SKM-1 treated with dmso at 0.1 percent for 144 hours (cell line): ENCODE data around the gene MARVELD1.

Experiments
- DNase-seq: peaks from one replicate; lab custom pipeline; 2025; ENCODE audit not compliant: unreplicated experiment; lab: John Stamatoyannopoulos, UW

MARVELD1 gene

DNA sequence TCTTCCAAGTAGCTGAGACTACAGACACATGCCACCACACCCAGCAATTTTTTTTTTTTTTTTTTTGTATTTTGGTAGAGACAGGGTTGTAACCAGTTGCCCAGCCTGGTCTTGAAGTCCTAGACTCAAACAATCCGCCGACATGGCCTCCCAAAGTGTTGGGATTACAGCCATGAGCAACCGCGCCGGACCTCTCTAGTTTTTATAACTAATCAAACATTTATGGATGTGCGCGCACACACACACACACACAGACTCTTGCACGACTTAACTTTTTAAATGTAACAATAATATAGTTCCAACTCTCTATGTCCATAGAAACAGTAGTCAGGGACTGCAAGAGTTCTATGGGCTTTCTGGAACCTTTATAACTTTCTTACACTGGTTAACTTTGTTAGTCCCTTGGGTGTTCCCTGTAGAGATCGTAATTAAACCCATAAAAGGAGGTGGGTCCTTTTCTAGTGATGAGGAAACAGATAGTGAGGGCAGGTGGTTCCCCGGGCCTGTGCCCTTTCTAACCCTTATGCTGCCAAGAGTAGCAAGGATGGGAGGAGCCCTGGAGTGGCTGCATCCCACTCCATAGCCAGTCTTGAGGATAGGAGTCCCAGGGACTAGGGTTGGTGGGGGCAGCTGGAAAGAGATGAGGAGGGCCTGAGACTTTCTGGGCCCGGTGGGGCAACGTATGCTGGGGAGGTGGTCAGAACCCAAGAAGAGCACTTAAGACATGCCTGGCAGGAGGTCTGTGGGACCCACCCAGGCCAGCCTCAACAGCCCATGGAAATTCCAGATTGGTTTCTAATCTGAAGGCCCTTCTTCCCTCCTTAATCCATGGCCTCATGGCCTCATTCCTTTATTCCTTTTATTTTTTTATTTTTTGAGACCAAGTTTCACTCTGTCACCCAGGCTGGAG is 8.6 kb downstream of the MARVELD1 start:
- DNase-seq = no peak

GRCh38 chr10:97723001-97723400 is 9.5 kb downstream of the MARVELD1 start:
- DNase-seq = no peak

DNA sequence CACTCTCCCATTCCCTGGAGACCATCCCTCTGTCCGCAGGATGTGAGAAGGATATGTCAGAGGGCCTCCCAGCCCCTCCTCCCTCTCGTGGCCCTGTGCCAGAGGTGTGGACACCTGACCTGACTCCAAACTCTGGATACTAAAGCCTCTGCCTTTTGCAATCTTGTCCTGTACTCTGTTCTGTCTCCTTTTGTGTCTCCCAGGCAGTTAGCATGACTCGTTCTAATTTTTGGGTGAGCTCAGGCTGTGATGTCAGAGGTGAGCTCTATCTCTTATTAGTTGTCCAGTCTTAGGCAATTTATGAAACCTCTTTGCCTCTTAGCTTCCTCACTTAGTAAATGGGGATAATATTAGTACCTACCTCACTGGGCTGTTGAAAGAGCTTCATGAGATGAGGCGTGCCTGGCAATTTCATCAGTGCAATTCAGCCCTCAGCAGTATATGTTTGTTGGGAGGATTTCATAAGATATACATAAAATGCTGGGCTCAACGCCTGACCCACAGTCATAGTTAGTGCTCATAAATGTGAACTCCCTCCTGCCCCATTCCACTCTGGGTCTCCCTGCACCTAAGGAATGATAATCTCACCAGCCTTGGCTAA is 10.9 kb downstream of the MARVELD1 start:
- DNase-seq = peak; percentile 68

GRCh38 chr10:97726636-97727178 is 13.2 kb downstream of the MARVELD1 start:
- no peak for DNase-seq

GRCh38 chr10:97729014-97729413 is 15.5 kb downstream of the MARVELD1 start:
- DNase-seq = peak; percentile 68

- DNase-seq = peak; percentile 78
These were observed 18.0 kb downstream of the MARVELD1 start for GRCh38 chr10:97731346-97732051.

GRCh38 chr10:97732052-97732359 is 18.5 kb downstream of the MARVELD1 start:
- DNase-seq = no peak

- DNase-seq = no peak
These were observed 19.7 kb downstream of the MARVELD1 start for GRCh38 chr10:97733256-97733655.

- no peak for DNase-seq
These were observed 20.5 kb downstream of the MARVELD1 start for GRCh38 chr10:97734021-97734420.

DNA sequence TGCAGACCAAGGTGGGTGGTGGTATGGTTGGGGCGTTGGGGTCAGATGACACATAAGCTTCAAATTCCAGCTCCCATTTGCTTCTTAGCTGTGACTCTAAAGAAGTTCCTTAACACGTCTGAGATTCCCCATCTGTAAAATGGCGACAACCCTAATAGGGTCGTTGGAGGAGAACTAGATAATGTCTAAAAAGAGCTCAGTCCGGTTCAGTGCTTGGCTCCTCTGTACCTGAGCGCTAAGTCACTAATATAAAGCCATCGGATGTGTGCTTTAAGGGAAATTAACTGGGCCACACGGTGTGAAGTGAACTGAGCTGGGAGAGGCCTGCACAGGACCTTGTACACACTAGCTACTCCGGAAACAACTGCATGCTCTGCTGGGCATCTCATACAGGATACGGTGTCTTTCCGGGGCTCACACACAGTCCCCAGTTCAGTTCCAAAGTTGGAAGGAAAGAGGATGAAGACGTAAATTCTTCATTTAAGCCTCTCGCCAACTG is 22.9 kb downstream of the MARVELD1 start:
- peak; percentile 46 for DNase-seq

DNA sequence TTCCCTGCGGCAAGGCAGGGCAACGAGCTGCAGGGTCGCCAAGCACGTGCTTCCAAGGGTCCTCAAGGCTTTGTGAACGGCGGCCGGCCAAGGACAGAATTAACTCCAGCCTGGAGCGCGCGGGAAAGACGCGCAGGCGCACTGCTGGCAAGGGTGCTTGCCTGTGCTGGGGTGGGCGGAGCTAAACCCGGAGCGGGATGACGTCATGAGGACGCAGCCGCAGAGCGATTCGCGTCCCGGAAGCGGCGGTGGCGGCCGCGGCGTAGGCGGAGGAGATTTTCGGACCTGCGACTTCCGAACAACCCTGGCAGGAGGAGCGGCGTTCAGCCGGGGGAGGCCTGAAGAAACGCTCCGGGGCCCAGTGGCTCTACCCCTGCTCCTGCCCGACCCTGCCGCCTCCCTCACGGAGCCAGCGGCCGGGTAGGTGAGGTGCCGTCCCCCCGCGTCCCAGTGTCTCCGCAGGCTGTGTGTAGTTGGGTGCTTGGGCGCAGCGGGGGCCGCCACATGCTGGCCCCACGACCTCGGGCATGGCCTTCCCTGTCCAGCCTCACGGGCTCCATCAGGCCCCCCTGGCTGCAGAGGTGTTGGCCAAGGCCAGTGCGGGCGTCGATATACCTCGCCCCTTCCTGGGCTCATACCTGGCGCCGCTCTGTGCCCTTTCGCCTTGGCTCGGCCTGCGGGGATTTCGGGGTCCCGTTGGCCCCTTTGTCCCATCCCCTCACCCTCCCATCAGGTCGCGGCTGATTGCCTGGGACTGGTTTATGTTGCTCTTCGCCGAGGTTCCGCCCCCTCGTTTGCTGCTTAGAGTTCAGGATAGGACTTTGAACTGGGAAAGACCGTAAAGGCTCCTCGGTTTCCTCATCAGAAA is 23.6 kb downstream of the MARVELD1 start, which contains the start of gene ZFYVE27:
Gene ZFYVE27 (plus strand): TSS at position 227 of the 868 bp plus-strand sequence. CDS start 1,350 bp downstream, outside the sequence.
- DNase-seq = peak; percentile 92

DNA sequence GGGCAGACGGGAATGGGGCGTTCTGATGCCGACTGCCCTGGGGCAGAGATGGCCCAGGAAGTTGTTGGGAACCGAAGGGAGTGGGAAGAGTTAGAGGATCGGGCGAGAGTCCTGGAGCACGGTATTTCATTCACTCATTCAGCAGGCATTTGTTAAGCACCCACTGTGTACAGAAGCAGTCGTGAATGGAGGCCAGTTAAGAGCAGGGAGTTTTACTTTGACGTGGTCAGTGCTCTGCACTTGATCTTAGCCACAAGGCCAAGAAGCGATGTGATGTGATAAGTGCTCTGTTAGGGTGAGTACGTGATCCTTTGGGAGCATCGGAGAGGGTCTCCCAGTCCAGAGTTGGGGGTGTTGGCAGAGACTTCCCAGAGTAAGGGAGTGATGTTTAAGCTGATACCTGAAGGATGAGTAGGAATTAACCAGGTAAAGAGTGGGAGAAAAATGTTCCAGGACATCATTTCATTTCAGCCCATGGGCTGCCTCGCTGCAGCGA is 24.3 kb downstream of the MARVELD1 start:
- no peak for DNase-seq

DNA sequence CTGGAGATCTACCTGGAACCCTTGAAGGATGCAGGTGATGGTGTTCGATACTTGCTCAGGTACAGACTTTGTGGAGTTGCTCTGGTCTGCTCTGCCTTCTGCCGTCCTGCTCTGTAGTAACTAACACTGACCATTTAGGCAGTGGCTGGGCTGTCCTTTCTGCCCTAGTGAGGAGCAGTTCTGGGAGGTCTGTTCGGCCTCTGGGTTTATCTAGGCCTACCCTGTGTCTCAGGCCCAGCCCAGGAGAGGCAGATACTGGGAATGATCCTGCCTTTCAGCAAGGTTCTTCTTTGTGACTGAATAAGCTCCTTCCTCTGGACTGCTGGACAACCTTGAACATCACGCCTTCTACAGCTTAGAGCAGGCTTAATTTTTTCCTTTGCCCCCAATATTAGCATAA is 25.1 kb downstream of the MARVELD1 start:
- DNase-seq = no peak

GRCh38 chr10:97740613-97741012 is 27.1 kb downstream of the MARVELD1 start:
- DNase-seq = no peak

- no peak for DNase-seq
These were observed 29.8 kb downstream of the MARVELD1 start for GRCh38 chr10:97743169-97743943.

GRCh38 chr10:97744405-97745035 is 31.0 kb downstream of the MARVELD1 start:
- no peak for DNase-seq

GRCh38 chr10:97747573-97747972 is 34.0 kb downstream of the MARVELD1 start:
- DNase-seq = no peak

- DNase-seq = no peak
These were observed 34.6 kb downstream of the MARVELD1 start for GRCh38 chr10:97748116-97748515.

DNA sequence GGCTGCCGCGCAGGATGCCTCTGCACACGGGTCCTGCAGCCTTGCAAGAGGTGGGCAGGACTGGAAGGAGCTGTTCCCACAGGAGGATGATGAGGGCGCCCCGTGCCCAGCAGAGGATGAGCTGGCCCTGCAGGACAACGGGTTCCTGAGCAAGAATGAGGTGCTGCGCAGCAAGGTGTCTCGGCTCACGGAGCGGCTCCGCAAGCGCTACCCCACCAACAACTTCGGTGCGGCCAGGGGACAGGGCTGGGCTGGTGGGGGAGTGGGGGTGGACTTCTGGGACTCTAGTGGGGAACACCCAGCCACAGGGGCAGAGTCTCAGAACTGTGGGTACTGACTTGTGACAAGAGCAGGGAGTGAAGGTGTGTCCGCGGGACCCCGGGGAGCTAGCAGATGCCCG is 39.4 kb downstream of the MARVELD1 start:
- DNase-seq = no peak
